ENCODE measurements around the gene ITGB3. TPM values are rescaled to one million over a fixed set of nuclear protein-coding genes. Genes with fewer than 3 reads are reported as not detected.

ITGB3 gene
- total and polyA plus RNA-seq, 9 of the 15 experiments (the other 6 are each of a cell fraction or from before 2014, with no cell fraction given) = 0.08 to 2.6 (median 0.62) TPM; not detected in 1

- DNase-seq (ENCODE audit: extremely low read depth in 1 of 4, low spot score in 3 of 4) (no peak), FAIRE-seq (no peak), ATAC-seq (no peak)
- Histone ChIP-seq H3K36me3 (ENCODE audit: control insufficient read depth, insufficient read depth, low read length) (no peaks in the 10 kb centered on the region), H3K4me1 (replicated peaks in 1 of 2; ENCODE audit: control insufficient read depth in 2 of 2, insufficient read depth in 2 of 2, low read length in 2 of 2) (peaks cover 3 to 8% of the 10 kb centered on the region in 2 experiments; a peak in 3 of 5 replicates), H3K9ac (ENCODE audit: insufficient read depth in 1 of 2, low read depth in 2 of 2, low read length in 2 of 2) (no peak overlapping the region), H3K4me3 (no peak overlapping the region), H3K4me2 (ENCODE audit: insufficient read depth, low read length) (no peak overlapping the region), H3K79me2 (ENCODE audit: control insufficient read depth, insufficient read depth, low read length) (no peaks in the 10 kb centered on the region), H3K27ac (ENCODE audit: extremely low read depth, low read depth, low read length) (no peak overlapping the region), H3K27me3 (ENCODE audit: control insufficient read depth in 2 of 2, insufficient read depth in 2 of 2, low read length in 2 of 2) (no peaks in the 10 kb centered on the region), H4K20me1 (replicated peaks; ENCODE audit: control insufficient read depth, insufficient read depth, low read length) (no peaks in the 10 kb centered on the region), H2AFZ (ENCODE audit: low read depth, low read length) (no peak overlapping the region), H3K9me3 (replicated peaks; ENCODE audit: control insufficient read depth, insufficient read depth, low read depth, low read length) (no peaks in the 10 kb centered on the region), H3K9me1 (ENCODE audit: control insufficient read depth, insufficient read depth, low read length) (no peaks in the 10 kb centered on the region)
- intact Hi-C loops (cut with micrococcal nuclease) (no loop called here), in situ Hi-C loops (cut with MboI) (loop anchor here (5.0 kb wide), 1 partner anchor 79 kb away; no protein-coding TSS in a partner anchor)
- POLR2A ChIA-PET = interaction anchor here (0.6 to 1.4 kb wide), 5 partner anchors 9 to 154 kb away, joined by 3 to 4 read pairs (median 3); no protein-coding TSS in a partner anchor
- BruUV-seq (replicated peaks) = no TSS peak
- CTCF ChIA-PET (ENCODE audit: low intra/inter-chr PET ratio) = no interaction called here
- TF ChIP-seq KLF1 (tag; IDR thresholded peaks at IDR 0.05) (no peak), TSC22D4 (tag; IDR thresholded peaks at IDR 0.05) (no peak), DACH1 (IDR thresholded peaks at IDR 0.05; ENCODE audit: partially characterized antibody) (no peak), STAG1 (CRISPR knock-in tag; IDR thresholded peaks at IDR 0.05; ENCODE audit: borderline replicate concordance) (no peak), E2F3 (CRISPR knock-in tag; IDR thresholded peaks at IDR 0.05) (no peak), ZNF175 (CRISPR knock-in tag; IDR thresholded peaks at IDR 0.05; ENCODE audit: low read depth) (no peak), CCAR2 (IDR thresholded peaks at IDR 0.05; ENCODE audit: low read depth, low read length) (no peak), KHSRP (IDR thresholded peaks at IDR 0.05) (no peak), ZNF253 (CRISPR knock-in tag; conservative IDR thresholded peaks at IDR 0.05) (no peak), ZNF655 (CRISPR knock-in tag; IDR thresholded peaks at IDR 0.05) (no peak)
- TF ChIP-seq, protein P1, sequence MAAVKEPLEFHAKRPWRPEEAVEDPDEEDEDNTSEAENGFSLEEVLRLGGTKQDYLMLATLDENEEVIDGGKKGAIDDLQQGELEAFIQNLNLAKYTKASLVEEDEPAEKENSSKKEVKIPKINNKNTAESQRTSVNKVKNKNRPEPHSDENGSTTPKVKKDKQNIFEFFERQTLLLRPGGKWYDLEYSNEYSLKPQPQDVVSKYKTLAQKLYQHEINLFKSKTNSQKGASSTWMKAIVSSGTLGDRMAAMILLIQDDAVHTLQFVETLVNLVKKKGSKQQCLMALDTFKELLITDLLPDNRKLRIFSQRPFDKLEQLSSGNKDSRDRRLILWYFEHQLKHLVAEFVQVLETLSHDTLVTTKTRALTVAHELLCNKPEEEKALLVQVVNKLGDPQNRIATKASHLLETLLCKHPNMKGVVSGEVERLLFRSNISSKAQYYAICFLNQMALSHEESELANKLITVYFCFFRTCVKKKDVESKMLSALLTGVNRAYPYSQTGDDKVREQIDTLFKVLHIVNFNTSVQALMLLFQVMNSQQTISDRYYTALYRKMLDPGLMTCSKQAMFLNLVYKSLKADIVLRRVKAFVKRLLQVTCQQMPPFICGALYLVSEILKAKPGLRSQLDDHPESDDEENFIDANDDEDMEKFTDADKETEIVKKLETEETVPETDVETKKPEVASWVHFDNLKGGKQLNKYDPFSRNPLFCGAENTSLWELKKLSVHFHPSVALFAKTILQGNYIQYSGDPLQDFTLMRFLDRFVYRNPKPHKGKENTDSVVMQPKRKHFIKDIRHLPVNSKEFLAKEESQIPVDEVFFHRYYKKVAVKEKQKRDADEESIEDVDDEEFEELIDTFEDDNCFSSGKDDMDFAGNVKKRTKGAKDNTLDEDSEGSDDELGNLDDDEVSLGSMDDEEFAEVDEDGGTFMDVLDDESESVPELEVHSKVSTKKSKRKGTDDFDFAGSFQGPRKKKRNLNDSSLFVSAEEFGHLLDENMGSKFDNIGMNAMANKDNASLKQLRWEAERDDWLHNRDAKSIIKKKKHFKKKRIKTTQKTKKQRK (IDR thresholded peaks at IDR 0.05; ENCODE audit: borderline replicate concordance, low read depth, low read length) = no peak
- TF ChIP-seq, protein P2, sequence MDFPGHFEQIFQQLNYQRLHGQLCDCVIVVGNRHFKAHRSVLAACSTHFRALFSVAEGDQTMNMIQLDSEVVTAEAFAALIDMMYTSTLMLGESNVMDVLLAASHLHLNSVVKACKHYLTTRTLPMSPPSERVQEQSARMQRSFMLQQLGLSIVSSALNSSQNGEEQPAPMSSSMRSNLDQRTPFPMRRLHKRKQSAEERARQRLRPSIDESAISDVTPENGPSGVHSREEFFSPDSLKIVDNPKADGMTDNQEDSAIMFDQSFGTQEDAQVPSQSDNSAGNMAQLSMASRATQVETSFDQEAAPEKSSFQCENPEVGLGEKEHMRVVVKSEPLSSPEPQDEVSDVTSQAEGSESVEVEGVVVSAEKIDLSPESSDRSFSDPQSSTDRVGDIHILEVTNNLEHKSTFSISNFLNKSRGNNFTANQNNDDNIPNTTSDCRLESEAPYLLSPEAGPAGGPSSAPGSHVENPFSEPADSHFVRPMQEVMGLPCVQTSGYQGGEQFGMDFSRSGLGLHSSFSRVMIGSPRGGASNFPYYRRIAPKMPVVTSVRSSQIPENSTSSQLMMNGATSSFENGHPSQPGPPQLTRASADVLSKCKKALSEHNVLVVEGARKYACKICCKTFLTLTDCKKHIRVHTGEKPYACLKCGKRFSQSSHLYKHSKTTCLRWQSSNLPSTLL (IDR thresholded peaks at IDR 0.05) = no peak
- TF ChIP-seq, protein P3, sequence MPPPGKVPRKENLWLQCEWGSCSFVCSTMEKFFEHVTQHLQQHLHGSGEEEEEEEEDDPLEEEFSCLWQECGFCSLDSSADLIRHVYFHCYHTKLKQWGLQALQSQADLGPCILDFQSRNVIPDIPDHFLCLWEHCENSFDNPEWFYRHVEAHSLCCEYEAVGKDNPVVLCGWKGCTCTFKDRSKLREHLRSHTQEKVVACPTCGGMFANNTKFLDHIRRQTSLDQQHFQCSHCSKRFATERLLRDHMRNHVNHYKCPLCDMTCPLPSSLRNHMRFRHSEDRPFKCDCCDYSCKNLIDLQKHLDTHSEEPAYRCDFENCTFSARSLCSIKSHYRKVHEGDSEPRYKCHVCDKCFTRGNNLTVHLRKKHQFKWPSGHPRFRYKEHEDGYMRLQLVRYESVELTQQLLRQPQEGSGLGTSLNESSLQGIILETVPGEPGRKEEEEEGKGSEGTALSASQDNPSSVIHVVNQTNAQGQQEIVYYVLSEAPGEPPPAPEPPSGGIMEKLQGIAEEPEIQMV (tag; conservative IDR thresholded peaks at IDR 0.05; ENCODE audit: low read depth) = no peak
Measured at GRCh38 chr17:47311420-47311819, 57.8 kb downstream of the ITGB3 start.
